Measurements from ENCODE around the gene UBR1.

The UBR1 gene

DNA sequence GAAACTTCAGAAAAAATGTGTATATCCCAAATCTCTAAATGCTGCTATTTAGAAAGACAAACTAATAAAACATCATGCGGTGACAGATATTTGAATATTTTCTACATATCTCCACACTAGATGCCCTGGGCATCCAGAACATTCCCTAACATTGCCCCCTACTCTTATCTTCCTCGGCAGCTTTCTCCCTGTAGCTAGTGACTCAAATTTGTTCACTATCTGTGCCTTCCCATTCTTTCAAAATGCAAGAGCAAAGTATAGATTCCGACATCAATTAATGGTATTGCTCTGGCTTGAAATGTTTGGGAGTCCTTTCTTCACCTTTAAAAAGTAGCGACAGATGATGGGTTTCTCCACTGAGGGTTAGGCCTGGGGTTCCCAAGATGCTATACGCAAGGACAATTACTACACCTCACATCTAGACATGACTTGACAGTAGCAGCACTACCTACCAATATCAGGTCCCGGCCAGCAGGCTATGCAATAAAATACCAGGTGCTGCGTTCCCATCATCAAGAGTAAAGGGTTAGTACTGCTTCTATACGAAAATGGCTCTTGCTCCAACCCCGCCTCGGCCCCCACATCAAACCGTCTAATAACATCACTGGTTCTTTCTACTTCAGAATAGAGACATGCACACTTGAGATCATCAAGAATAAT lies 631 bp downstream of the UBR1 start:
- no peak for DNase-seq

DNA sequence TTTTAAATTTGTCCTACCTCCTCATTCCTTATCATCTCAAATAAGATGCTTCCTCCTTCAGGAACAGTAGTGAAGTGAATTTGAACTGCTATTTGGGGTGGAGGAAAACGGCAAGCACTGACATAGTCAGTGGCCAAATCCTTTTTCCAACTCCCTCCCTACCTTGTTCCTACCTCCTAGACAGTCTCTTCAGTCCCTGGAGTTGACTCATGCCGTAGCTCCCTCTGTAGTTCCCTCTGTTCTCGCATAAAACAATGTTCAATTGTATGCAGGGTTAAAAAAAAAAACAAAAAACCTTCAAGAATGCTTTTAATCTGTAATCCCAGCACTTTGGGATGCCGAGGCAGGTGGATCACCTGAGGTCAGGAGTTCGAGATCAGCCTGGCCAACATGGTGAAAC lies 1.4 kb downstream of the UBR1 start:
- DNase-seq = no peak

DNA sequence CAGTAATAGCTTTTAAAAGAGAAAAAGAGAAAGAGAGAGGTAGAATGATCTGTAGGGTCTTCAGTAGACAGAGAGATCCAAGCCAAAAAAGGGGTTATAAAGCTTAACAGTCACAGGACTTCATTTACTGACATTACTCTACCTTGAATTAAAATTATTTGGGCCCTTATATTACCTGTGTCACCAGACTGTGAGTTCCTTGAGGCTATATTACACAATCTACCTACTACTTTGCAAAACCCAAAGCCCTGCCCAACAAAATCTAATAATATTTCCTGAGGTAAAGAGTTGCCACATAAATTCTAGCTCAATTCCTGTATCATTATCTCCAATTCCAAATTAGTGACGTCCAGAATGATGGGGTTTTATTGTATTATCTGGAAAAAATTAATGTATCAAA lies 1.9 kb downstream of the UBR1 start:
- no peak for DNase-seq

DNA sequence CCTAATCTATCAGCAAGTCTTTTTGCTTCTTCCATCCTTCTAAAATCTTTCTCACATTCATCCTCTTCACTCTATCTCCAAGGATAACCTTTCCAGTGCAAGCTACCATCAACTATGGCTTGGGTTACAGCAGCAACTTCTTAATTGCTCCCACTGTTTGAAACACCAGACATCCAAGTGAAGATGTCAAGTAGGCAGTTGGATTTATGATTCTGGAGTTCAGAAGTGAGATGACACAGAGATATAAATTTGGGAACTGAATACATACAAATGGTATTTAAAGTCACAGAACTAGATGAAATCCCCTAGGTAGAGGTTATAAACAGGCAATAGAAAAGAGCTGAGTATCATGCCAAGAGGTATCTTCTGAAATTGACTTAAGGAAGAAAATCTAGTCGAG lies 3.7 kb downstream of the UBR1 start:
- DNase-seq = no peak

DNA sequence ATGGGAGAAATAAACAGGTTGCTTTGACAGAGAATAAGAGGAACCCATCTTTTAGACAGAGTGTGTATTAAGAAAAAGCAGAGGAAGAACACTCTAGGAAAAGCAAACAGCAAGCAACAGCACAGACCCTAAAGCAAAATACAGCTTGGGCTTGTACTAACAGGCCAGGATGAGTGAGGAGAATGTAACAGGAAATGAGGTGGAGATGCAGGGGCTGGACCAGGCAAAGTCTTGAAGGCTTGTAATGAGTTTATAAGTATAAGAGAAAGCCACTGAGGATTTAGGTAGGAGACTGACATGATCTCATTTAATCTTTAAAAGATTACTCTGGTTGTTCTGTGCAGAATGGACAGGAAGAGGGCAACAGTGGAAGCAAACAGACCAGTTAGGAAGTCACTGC lies 4.9 kb downstream of the UBR1 start:
- no peak for DNase-seq

DNA sequence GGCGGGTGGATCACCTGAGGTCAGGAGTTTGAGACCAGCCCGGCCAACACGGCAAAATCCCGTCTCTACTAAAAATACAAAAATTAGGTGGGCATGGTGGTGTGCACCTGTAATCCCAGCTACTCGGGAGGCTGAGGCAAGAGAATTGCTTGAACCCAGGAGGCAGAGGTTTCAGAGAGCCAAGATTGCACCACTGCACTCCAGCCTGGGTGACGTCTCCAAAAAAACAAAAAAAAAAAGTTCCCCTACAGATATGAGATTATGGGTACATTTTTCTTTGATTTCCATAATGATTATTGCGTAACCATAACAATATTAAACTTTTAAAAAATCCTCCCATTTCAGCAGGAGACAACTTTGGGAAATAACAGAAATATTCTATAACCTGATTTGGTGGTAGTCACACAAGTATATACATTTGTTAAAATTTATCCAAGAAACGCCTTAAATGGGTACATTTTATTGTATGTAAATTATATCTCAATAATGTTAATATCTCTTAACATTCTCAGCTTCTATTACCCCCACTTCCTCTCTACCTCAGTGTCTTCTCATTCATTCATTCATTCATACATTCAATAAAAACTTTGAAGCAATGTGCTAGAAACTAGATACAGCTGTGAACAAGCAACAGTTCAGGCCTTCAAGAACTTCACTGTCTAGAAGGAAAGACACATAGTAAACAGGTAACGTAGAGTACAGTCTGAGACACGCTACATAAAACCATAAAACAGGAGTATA lies 6.6 kb downstream of the UBR1 start:
- DNase-seq = no peak

DNA sequence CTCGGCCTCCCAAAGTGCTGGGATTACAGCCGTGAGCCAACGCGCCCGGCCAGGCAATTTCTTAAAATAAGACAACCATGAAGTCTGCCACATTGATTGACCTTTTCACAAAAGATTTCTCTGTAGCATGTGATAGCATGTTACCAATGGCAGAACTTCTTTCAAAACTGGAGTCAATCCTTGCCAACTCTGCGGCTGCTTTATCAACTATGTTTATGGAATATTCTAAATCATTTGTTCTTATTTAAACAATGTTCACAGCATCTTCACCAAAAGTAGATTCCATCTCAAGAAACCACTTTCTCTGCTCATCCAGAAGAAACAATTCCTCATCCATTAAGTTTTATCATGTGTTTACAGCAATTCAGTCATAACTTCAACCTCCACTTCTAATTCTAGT lies 9.4 kb downstream of the UBR1 start:
- no peak for DNase-seq

DNA sequence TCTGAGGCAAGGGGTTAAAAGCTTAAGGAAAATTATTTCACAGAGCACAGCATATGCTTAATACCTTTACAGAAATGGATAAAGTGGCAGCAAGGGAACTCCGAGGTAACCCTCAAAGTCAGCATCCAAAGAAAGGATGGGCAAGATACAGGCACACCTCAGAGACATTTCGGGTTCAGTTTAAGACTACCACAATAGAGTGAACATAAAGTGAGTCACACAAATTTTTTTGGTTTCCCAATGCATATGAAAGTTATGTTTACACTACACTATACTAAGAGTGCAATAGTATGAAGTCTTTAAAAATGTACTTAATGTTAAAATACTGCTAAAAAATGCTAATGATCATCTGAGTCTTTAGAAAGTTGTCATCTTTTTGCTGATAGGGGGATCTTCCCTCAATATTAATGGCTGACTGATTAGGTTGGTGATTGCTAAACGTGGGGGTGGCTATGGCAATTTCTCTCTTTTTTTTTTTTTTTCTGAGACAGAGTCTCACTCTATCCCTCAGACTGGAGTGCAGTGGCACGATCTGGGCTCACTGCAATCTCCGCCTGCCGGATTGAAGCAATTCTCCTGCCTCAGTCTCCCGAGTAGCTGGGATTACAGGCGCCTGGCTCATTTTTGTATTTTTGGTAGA lies 10.0 kb downstream of the UBR1 start:
- DNase-seq = no peak

DNA sequence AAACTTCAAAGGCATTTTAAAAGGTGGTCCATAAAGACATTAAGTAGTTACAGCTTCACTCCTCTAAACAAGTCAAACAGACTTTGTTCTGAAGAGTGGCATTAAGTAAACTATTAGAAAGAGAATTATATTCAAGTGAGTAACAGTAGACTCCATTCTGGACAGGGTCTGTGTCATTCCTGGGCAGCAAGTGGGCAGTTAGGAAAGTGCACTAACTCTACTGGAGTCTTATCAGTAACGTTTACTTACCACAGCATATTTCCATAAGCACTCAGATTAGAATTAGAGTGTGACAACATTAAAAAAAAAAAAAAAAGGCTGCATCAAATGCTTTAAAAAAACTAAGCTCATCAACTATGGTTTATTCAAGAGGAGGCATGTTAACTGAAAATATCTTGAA lies 10.6 kb downstream of the UBR1 start:
- DNase-seq = no peak

DNA sequence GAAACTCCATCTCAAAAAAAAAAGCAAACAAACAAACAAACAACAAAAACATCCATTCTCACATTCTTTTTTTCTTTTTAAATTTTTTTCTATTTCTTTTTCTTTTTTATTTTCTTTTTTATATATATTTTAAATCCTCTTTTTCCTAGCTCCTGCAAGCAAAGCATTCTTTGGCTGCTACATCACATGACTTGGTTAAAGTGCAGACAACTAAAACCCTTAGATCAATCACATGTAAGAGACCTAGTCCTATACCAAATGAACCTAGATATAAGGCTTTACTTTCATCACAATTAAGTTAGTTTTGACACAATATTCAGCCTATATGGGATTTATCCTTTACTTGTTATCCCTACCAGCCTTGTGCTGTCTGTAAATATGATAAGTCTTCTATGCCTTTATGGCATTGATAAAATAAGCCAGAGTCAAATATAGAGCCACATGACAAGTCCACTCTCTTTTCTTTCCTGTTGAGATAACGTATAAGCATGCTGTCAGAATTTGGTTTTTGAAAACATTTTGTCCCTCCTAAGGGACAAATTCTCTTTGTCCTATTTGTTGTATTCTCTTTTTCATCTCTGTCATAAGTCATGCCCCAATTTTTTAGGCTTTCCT lies 11.3 kb downstream of the UBR1 start:
- DNase-seq = no peak

DNA sequence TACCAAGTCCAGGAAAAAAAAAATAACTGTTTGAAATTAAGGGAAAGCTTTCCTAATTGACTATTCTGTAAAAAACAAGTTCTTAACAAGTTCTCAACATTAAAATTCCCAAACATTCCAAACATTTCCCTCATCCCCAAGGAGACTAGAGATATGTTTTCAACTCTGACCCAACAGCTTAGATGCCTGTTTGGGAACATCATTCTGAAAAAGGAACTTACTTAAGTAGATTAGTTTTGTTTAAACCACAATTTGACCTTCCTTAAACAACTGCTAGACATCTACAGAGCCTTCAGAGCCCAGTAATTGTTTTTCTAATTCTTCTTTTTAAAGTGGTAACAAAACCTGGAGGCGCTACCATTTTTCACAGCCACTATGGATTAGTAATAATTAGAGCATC lies 12.8 kb downstream of the UBR1 start:
- no peak for DNase-seq

DNA sequence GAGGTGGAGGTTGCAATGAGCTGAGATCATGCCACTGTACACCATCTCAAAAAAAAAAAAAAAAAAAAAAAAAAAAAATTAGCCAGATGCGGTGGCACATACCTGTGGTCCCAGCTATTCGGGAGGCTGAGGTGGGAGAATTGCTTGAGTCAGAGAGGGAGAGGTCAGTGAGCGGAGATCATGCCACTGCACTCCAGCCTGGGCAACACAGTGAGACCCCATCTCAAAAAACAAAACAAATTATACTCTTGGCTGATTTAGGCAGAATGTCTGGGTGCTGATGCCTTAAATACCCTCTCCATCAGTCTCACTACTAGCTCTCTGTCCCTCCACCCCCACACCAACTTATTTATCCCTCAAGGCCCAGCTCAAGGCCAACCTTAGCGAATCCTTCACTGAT lies 14.0 kb downstream of the UBR1 start:
- DNase-seq = no peak

DNA sequence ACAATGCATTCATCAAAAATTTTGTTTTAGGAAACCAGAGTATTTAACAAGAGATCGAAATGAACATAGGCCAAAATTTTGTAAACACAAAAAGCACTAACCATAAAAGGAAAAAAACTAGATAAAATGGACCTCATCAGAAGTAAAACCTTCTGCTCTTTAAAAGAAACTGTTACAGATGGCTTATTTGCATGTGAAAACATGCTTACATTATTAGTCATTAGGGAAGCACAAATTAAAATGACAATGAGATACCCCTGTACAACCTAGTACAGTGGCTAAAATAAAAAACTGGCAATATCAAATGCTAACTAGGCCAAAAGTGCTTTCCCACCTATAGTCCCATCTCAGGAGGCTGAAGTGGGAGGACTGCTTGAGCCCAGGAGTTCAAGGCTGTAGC lies 19.3 kb downstream of the UBR1 start:
- no peak for DNase-seq

DNA sequence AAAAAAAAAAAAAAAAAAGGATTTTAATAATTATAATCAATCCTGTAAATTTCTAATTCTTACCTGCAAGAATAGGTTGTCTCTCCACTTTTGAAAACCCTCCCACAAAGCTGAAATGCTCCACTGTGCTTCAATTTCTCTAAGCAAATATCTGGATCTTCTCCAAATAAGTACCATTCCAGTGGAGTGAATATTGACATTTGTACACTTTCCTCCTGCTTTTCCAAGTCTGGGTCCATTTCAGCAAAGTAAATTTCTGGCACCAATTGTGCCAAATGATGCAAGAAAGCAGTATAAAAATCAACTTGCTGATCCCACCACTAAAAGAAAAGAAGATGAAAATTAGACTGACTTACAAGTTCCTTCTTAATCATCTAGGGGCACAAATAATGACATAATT lies 19.9 kb downstream of the UBR1 start:
- no peak for DNase-seq

DNA sequence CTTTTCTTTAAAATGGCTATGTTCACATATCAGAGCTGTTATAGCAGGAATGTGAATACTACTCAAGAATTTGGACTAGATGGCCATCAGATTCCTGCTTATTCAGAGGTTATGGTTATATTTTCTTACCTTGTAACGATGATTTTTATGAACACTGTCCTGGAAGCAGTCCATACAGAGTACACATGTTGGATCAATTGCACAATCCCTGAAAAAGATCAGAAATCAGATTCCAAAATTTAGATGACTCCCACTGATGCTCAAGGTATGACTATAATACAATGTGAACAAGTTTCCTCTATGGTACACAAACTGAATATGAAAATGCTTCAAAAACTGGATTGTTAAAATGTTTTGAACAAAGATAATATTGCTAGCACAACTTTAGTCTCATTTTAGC lies 23.3 kb downstream of the UBR1 start:
- DNase-seq = no peak

DNA sequence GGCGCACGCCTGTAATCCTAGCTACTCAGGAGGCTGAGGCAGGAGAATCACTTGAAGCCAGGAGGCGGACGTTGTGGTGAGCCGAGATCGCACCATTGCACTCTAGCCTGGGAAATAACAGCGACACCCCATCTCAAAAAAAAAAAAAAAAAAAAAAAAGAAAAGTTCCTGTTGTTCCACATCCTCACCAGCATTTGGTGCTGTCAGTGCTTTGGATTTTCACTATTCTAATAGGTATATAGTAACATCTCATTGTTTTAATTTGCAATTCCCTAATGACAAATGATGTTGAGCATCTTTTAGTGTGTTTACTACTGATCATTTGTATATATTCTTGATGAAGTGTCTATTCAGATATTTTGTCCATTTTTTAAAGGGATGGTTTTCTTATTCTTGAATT lies 24.6 kb downstream of the UBR1 start:
- DNase-seq = no peak

DNA sequence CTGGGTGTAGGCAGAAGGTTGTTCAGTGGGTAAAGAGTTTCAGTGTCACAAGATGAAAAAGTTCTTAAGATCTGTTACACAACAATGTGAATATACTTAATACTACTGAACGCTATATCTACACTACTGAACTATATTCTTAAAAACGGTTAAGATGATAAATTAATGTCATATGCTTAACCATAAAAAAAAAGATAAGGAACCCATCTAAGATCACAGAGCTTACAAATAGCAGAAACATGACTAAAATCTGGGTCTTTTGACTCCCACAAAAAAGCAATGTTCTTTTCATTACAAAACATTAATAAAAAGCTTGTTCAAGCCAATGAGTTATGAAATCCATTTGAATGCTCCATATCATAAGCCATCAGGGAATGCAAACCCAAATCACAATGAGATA lies 34.4 kb downstream of the UBR1 start:
- DNase-seq = no peak

DNA sequence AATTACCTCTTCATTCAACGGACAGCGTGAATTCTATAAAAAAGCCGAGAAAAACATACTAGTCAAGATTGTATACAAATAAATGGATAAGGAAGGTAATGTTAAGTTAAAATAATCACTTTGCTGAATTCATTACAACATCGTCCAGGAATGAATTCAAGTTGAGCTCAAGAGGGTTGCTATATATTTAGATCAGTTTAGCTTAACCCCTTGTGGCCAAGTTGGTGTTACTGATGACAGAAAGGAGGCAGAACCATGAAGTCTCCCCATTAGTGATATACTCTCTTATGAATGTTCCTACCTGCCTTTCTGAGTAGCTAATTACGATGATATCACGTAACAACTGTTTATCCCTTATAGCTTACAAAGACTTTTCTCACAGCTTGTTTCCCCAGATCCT lies 34.9 kb downstream of the UBR1 start:
- no peak for DNase-seq

DNA sequence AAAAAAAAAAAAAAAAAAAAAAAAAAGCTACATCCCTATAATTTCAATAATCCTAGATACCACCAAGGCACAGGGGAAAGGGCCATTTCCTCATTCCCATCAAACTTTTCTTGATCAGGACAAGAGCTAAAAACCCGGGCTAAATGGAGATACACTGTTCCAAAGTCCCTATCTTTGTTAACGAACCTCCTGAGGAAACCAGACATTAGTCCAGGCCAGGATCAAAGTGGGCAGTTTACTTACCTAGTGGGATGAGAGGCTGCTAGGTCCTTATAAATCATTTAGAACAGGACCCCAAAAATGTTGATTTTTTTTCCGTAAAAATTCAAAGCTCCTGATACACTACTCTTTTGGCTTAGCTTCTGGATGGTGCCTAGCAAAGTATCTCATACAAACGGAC lies 35.6 kb downstream of the UBR1 start:
- DNase-seq = no peak

DNA sequence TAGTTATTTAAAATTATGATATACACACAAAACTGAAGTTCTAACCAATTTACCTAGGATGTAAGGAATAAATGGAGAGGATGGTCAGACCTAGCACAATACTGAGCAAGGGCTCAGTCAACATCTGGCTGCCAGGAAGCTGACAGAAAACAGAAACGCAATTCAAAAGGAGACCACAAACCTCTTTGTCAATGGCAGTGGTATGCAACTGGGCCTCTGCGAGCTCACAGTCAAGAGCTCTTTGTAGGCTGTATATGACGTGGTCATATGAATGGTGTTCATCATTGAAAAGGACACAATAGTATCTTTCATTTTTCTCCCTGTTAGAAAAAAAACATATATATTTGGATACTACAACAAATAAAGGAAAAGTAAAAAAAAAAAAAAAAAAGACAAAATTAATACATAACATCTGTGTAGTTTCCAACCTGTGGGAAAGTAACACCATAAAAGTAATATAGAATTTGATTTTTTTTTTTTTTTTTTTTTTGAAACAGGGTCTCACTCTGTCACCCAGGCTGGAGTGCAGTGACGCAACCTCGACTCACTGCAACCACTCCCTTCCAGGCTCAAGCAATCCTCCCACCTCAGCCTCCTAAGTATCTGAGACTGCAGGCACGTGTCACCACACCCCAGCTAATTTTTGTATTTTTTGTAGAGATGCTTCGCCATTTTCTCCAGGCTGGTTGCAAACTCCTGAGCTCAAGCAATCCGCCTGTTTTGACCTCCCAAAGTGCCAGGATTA lies 37.9 kb downstream of the UBR1 start:
- DNase-seq = no peak

DNA sequence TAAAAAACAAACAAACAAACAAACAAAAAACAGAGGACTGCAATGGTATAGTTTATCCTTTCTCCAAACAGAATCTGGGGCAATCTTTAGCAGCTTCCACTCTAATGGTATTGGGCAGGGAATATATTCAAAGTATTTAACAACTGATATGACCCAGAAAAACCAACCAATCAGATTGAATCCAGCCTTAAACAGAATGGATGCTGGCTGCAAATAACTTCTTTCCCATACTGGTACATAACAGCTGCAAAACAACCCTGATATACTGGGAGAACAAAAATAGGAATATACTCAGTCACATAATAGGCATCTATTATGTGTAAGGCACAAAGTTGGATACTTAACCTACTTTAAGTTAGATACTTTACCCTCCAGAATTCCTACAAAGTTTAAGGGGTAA lies 49.1 kb downstream of the UBR1 start:
- no peak for DNase-seq

DNA sequence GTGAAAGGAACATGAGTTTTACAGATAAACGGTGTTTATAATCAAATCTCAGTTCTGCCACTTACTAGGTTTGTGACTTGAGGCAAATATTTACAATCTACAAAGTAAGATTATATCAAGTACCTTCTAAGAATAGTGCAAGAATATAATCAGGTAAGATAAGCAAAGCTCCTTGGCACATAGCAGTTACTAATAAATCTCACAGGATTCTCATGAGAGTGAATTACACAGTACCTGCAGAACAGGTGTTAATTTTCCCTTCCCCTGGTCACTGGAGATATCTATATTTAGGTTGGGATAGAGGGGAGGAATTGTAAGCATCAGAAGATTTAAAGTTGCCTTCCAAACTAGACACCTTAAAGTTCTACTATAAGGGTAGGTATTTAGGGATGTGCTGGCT lies 53.0 kb downstream of the UBR1 start:
- DNase-seq = no peak

DNA sequence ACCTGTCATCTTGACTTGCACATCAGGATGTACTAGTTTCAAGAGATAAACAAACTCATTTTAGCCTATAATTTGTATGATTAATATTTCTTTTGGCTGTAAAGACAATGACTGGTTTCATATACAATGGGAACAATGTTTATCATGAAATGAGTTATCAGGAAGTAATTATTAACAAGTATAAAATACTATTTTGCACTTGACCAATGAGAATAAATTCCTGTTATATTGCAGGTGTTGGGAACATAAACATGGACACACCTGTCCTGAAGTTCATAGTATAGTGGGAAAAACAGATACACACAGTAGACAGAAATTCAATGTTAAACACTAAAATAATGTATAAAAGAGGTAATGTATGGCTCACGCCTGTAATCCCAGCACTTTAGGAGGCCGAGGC lies 56.9 kb downstream of the UBR1 start:
- DNase-seq = no peak

All from activated naive CD4-positive, alpha-beta T cell treated with anti-CD3 and anti-CD28 coated beads, Interleukin-2, amount 50 U/mL, for 16 hours (primary cell).